Chondrocyte (in vitro differentiated cells): ENCODE measurements around the gene CHPF. TPM values are rescaled to one million over a fixed set of nuclear protein-coding genes. Genes with fewer than 3 reads are reported as not detected.

Source experiments
- DNase-seq: peaks from one replicate; pipeline ENCODE4 v3.0.0; 2021; ENCODE audit warnings: mixed read lengths, low spot score
- H3K27ac Mint-ChIP-seq: one replicate; pipeline ENCODE4 v1.8.0; 2021; ENCODE audit warnings: mild to moderate bottlenecking, moderate library complexity, mixed read lengths; ENCODE audit not compliant: unreplicated experiment
- H3K27me3 Mint-ChIP-seq: 2 replicates; pipeline ENCODE4 v1.8.0; 2021; ENCODE audit warnings: low read depth, mixed read lengths
- H3K36me3 Mint-ChIP-seq: 2 replicates; pipeline ENCODE4 v1.8.0; 2021; ENCODE audit warnings: low read depth, mixed read lengths
- H3K4me1 Mint-ChIP-seq: 2 replicates; pipeline ENCODE4 v1.8.0; 2021; ENCODE audit warnings: low read depth, mild to moderate bottlenecking, mixed read lengths
- H3K4me3 Mint-ChIP-seq: one replicate; pipeline ENCODE4 v1.8.0; 2021; ENCODE audit warnings: mild to moderate bottlenecking, moderate library complexity, mixed read lengths; ENCODE audit not compliant: unreplicated experiment
- H3K9me3 Mint-ChIP-seq: 2 replicates; pipeline ENCODE4 v1.8.0; 2021; ENCODE audit warnings: low read depth, mixed read lengths
- total RNA-seq: library from RNA; stranded (reverse); gene quantifications from 3 replicates; pipeline ENCODE4 v1.2.1, GENCODE V29; 2021
- TF ChIP-seq, protein P1 (sequence below): fragments of 200-600 bp; sonication (generic); IDR thresholded peaks from 2 replicates; pipeline ENCODE4 v1.5.0; 2021; ENCODE audit warnings: antibody characterized with exemption, mild to moderate bottlenecking, moderate library complexity

CHPF gene
- total RNA-seq, 1 donor from 2014 or later = 276 TPM

- TF ChIP-seq, protein P1, sequence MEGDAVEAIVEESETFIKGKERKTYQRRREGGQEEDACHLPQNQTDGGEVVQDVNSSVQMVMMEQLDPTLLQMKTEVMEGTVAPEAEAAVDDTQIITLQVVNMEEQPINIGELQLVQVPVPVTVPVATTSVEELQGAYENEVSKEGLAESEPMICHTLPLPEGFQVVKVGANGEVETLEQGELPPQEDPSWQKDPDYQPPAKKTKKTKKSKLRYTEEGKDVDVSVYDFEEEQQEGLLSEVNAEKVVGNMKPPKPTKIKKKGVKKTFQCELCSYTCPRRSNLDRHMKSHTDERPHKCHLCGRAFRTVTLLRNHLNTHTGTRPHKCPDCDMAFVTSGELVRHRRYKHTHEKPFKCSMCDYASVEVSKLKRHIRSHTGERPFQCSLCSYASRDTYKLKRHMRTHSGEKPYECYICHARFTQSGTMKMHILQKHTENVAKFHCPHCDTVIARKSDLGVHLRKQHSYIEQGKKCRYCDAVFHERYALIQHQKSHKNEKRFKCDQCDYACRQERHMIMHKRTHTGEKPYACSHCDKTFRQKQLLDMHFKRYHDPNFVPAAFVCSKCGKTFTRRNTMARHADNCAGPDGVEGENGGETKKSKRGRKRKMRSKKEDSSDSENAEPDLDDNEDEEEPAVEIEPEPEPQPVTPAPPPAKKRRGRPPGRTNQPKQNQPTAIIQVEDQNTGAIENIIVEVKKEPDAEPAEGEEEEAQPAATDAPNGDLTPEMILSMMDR = no peak
- DNase-seq = no peak
- Mint-ChIP-seq H3K36me3 (peaks cover 23% of the 10 kb centered on the region), H3K9me3 (no peaks in the 10 kb centered on the region), H3K27ac (no peak overlapping the region), H3K27me3 (no peaks in the 10 kb centered on the region), H3K4me1 (peaks cover 19% of the 10 kb centered on the region), H3K4me3 (no peak overlapping the region)
Observed at GRCh38 chr2:219566640-219567039, 23.0 kb upstream of the CHPF start.

GRCh38 chr2:219565130-219566080 lies 21.8 kb upstream of the CHPF start:
- Mint-ChIP-seq H3K36me3 (peaks cover 23% of the 10 kb centered on the region), H3K4me1 (peaks cover 27% of the 10 kb centered on the region), H3K27ac (no peak overlapping the region), H3K9me3 (no peaks in the 10 kb centered on the region), H3K27me3 (no peaks in the 10 kb centered on the region), H3K4me3 (no peak overlapping the region)
- DNase-seq = no peak
- TF ChIP-seq, protein P1 = no peak

DNA sequence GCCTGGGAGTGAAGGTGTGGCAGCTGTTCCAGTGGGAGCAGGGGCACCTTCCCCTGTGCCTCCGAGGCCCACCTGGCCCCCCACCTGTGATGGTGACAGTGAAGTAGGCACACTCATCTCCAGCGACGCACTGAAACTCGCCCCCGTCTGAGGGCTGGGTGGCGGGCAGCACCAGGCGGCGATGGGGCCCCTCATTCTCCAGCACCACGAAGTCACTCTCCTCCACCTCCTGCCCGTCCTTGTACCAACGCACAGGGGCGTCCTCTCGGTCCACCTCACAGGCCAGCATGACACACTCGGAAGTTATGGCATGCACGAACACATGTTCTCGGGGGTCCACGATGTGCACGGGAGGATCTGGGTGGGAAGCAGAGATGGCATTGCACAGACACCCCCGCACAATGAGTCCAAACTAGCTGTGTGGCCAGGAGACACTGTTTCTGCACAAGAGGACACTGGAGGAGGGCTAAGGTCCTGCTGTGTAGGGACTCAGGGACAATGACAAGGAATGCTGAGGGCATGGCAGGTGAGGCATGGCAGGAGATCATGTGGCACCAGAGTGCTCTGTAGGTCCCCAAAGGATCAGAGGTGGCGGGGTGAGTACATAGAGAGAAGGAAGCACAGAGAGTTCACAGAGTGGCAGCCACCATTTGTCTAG lies 19.8 kb upstream of the CHPF start:
- Mint-ChIP-seq H3K4me3 (no peak overlapping the region), H3K27me3 (no peaks in the 10 kb centered on the region), H3K27ac (no peak overlapping the region), H3K36me3 (peaks cover 25% of the 10 kb centered on the region), H3K9me3 (no peaks in the 10 kb centered on the region), H3K4me1 (peaks cover 13% of the 10 kb centered on the region)
- TF ChIP-seq, protein P1 = no peak
- DNase-seq = peak; percentile 80

- no peak overlapping the region for H3K4me3 Mint-ChIP-seq
- TF ChIP-seq, protein P1 = no peak
- no peaks in the 10 kb centered on the region for H3K27me3 Mint-ChIP-seq
- peaks cover 13% of the 10 kb centered on the region for H3K4me1 Mint-ChIP-seq
- DNase-seq = peak; percentile 92
- no peaks in the 10 kb centered on the region for H3K9me3 Mint-ChIP-seq
- H3K36me3 Mint-ChIP-seq = peaks cover 23% of the 10 kb centered on the region
- H3K27ac Mint-ChIP-seq = peak overlapping the region; percentile 17
Observed at GRCh38 chr2:219562049-219563020, 18.7 kb upstream of the CHPF start.
